COLO668 (cell line): ENCODE data around the gene ZBTB22.
"Not testable (repeated sequence)": the region's sequence is repeated elsewhere in the genome, so short reads cannot be mapped to it uniquely, and the experiment has no call there.

ENCODE experiments used
- DNase-seq: peaks from one replicate; lab custom pipeline; 2025; ENCODE audit not compliant: unreplicated experiment; lab: John Stamatoyannopoulos, UW

Gene ZBTB22

GRCh38 chr6:33279971-33280511 lies 37.5 kb downstream of the ZBTB22 start:
- peak; percentile 62 for DNase-seq

- no peak for DNase-seq
Measured at GRCh38 chr6:33279257-33279695, 38.3 kb downstream of the ZBTB22 start.

- DNase-seq: no peak
Measured at GRCh38 chr6:33278810-33279209, 38.7 kb downstream of the ZBTB22 start.

GRCh38 chr6:33278392-33278741 lies 39.2 kb downstream of the ZBTB22 start:
- DNase-seq: no peak

DNA sequence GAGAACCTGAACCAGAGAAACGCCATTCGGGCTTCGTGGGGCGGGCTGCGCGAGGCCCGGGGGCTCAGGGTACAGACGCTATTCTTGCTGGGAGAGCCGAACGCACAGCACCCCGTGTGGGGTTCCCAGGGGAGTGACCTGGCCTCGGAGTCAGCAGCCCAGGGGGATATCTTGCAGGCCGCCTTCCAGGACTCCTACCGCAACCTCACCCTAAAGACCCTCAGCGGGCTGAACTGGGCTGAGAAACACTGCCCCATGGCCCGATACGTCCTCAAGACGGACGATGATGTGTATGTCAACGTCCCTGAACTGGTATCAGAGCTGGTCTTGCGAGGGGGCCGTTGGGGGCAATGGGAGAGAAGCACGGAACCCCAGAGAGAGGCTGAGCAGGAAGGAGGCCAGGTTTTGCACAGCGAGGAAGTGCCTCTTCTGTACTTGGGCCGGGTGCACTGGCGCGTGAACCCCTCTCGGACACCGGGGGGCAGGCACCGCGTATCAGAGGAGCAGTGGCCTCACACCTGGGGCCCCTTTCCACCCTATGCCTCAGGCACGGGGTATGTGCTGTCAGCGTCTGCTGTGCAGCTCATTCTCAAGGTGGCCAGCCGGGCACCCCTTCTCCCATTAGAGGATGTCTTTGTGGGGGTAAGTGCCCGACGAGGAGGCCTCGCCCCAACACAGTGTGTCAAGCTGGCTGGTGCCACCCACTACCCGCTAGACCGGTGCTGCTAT lies 39.7 kb downstream of the ZBTB22 start:
- no peak for DNase-seq

- DNase-seq: peak; percentile 87
Measured at GRCh38 chr6:33276864-33277662, 40.5 kb downstream of the ZBTB22 start, which contains the start of gene B3GALT4. Gene B3GALT4 (plus strand): TSS chr6:33277123. CDS start chr6:33277420, 297 bp downstream.

- DNase-seq: no peak
Measured at GRCh38 chr6:33276581-33276863, 41.0 kb downstream of the ZBTB22 start.

DNA sequence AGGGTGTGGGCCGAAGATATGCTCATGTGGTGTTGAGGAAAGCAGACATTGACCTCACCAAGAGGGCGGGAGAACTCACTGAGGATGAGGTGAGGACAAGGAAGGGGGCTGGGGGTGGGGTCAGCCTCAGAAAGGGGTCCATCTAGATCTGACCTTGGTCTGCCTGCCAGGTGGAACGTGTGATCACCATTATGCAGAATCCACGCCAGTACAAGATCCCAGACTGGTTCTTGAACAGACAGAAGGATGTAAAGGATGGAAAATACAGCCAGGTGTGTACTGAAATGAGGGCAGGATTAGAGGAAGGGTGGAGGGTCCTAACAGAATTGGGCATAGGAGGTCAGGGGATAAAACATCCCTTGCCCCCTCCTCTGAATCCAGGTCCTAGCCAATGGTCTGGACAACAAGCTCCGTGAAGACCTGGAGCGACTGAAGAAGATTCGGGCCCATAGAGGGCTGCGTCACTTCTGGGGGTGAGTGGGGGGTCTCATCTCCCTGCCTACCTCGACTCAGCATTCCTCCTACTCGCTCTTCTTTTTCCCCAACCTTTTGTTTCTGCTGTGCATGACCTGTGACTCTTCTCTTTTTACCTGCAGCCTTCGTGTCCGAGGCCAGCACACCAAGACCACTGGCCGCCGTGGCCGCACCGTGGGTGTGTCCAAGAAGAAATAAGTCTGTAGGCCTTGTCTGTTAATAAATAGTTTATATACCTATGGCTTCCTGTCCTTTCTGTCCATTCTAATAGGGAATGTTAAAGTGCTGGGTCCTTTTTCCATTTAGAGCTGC lies 41.6 kb downstream of the ZBTB22 start:
- not testable (repeated sequence) for DNase-seq

- DNase-seq: no peak
Measured at GRCh38 chr6:33273924-33274902, 43.3 kb downstream of the ZBTB22 start.

GRCh38 chr6:33273129-33273923 lies 44.2 kb downstream of the ZBTB22 start:
- DNase-seq: no peak

DNA sequence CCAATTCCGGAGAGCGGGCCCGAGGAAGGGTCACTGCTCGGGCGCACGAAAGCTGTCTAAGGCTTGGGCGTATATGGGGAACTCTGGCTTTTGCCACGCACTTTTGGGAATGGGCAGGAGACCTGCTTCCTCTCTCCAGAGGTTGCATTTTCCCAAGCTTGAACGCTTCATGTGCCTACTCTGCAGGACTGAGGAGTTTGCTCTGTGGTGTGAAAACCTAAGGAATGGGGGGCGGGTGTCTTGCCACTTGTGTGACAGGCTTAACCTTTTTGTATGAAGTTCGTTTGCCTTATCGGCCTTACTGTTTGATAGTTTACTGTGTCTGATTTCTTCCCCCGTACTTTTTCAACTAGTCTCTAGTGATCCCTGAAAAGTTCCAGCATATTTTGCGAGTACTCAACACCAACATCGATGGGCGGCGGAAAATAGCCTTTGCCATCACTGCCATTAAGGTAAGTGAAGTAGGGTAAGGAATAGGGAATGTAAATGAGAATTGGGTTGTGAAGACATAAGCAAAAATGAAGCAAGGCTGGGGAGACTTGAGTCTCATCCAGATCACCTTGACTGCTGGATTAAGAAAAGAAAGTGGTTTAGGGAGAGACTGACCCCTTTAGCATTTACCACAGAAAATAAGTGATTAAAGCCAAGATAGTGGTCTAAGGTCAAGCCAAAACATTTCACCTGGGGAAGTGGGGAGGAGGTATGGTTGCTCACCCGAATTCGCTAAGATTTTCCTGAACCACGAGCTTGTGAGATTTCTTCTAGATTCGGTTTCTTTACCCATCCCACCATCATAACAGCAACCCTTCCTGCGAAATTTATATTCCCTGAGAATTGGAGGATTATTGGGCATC lies 45.0 kb downstream of the ZBTB22 start:
- no peak for DNase-seq

GRCh38 chr6:33271468-33272274 lies 45.9 kb downstream of the ZBTB22 start, which contains the start of the genes RPS18 and VPS52:
Gene RPS18 (plus strand): TSS chr6:33272075. CDS start chr6:33272120, 45 bp downstream.
Gene VPS52 (minus strand): TSS chr6:33271876. CDS start chr6:33271675, 201 bp downstream.
- DNase-seq: peak; percentile 87

DNA sequence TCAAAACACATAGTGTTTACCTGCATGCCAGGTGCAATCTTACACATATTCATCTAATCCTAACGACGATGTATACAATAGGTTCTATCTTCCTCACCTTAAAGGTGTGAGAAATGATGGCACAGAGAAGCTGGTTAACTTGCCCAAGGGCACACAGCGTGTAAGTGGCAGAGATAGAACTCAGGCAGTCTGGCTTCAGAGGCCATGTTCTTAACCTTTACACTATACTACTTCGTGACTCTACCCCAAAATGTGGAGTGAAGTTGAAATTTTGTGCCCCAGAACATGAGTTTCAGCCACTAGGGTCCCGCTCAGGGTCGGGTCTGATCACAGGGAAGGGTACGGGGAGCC lies 46.5 kb downstream of the ZBTB22 start:
- peak; percentile 25 for DNase-seq
